ENCODE results near the gene SMAP2. TPM values are rescaled to one million over a fixed set of nuclear protein-coding genes. Genes with fewer than 3 reads are reported as not detected.

Gene SMAP2
- total RNA-seq, 2 donors from 2014 or later, result 26.0 to 44.8 TPM

- DNase-seq (ENCODE audit: low spot score), result no peak
- intact Hi-C loops (cut with DNase I), result no loop called here
Measured at GRCh38 chr1:40362699-40363098, 10.8 kb upstream of the SMAP2 start.

DNA sequence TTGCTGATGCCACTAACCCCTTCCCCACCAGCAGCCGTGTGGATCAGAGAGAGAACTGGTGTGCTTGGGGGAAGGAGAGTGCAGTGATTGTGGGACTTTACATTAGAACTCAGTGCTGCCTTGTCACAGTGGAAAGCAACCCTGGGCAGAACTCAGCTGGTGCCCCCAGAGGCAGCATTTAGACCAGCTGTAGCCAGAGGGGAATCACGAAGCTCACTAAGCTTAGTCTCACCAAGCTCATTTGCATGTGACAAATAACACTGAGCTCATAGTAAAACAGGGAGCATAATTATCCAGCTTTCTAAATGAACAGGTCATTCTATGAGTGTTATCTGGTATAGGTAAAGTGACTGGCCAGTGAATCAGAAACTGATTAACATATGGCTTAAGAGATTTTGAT, 9.8 kb upstream of the SMAP2 start:
- intact Hi-C loops (cut with DNase I), result no loop called here
- DNase-seq (ENCODE audit: low spot score), result no peak

GRCh38 chr1:40371707-40372258, 1.7 kb upstream of the SMAP2 start:
- DNase-seq (ENCODE audit: low spot score), result no peak
- intact Hi-C loops (cut with DNase I), result no loop called here

DNA sequence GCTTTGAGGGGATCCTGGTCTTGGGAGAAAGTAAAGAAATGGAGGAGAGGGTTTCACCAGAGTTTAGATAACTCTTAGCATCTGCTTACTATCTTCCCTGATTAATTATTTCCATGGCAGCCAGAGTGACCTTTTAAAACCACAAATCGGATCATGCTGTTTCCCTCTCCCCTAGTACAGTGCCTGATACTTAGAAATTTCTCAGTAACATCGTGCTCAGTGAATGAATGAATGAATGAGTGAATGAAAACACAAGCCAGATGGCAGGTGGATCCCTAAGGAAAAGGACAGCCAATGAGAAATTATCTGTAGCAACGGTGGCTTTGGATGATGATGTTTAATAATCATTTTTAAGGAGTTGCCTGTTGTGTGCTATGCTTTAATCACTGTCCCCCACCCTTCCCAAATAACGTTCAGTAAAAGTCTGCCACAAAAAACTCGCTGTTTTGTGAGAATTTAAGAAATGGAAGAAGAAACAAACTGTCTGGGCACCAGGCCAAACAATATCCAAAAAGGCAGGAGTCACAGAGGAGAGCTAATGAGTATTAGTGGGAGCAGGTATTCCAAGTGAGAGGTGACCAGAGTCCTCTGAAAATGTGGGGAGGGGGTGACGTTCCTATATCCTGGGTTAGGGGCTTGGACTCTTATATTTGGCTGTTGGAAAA, 737 bp upstream of the SMAP2 start:
- intact Hi-C loops (cut with DNase I), result no loop called here
- no peak for DNase-seq (ENCODE audit: low spot score)

DNA sequence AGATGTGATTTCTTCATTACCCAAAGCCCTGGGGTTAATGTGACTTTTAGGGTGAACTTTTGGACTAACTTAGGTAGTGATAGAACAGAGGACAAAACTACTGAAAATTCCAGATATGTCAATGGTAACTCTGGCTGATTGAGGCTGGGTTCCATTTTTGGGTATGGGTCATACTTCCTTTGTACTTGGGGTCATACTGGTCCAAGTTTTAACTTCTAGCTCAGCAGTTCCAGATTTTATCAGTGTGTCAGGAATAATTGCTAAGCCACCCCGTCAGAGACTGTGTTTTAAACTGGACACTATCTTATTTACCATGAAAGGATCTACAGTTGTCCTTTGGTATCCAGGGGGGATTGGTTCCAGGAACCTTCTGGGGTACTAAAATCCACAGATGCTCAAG, 4.0 kb downstream of the SMAP2 start:
- no peak for DNase-seq (ENCODE audit: low spot score)
- intact Hi-C loops (cut with DNase I), result no loop called here

DNA sequence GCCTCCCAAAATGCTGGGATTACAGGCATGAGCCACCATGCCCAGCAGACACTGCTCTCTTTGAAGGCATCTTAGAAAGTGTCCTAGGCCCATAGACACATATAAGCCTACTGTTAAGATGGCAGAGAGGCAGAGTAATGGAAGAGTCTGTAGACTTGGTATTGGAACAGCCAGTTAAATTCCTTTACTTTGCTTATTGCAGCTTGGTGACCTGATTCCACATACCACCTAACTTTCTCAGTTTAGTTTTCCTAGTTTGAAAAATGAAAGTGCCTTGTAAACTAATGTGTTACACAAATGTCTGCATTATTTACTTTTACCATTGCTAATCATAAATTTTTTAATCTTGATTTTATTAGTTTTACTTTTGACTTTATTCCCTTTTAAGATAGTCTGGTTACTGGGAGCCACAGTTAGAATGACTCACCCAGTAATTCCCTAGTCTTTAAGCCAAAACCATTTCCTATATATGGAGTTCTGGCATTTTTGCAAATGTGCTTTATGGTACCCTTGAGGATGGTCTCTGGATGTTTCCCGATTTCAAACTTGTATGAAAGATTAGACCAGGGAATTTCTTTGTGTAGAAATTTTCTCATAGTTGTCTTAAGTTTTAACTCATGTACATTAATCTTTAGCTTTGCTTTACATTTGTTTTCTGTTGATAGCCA, 6.4 kb downstream of the SMAP2 start:
- intact Hi-C loops (cut with DNase I), result no loop called here

GRCh38 chr1:40380817-40381216, 7.3 kb downstream of the SMAP2 start:
- intact Hi-C loops (cut with DNase I), result no loop called here
- no peak for DNase-seq (ENCODE audit: low spot score)

More for the DNA sequence above, 6.4 kb downstream of the SMAP2 start:
- no peak for DNase-seq (ENCODE audit: low spot score)

DNA sequence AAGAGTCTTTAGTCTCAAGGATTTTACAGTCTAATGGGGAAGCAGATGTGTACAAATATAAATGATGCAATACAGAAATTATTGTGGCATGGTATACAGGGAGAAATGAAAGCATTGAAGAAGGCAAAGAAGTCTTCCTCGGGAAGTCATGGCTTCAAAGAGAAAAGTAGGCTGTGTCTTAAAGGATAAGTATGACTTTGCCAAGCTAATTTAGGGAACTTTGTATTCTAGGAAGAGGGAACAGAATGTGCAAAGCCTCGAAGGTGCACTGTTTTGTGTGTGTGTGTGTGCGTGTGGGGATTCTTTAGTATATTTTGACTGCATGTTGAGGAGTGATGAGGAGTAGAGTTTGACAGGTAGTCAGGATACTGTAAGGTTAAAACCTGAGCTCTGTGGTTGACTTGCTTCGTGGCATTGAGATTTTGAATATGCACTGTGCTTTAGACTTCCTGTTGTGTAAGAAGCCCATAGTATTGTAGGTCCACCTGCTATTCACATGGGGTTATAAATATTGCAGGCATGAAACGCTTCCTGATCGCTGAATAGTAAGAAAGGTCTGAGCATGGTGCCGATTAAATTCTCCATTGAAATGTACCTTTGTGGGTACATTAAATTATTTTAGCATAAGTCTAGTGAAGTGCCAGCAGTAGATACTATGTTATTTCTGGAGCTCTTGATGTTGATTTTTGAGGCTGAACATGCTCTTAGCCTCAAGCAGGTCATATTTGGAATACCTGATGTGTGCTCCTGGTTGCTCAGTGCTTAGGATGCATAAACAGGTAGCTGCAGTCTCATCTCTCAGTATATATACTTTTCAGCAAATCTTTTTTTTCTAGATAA, 8.0 kb downstream of the SMAP2 start:
- intact Hi-C loops (cut with DNase I), result no loop called here
- no peak for DNase-seq (ENCODE audit: low spot score)

DNA sequence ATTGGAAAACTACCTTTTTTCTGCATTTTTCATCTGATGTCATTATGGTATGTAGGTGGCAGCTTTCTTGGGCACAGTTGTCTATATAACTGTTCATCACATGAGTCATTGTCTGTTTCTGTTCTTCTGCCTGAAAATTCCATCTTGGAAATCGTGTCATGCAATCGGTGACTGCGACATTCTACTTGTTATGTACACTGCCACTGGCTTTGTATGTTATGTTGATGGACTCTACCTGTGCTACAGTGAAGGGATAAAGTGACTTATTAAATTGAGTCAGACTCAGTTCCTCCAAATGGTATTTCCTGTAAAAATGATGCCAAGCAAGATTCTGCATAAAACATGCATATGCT, 8.6 kb downstream of the SMAP2 start:
- intact Hi-C loops (cut with DNase I), result no loop called here
- DNase-seq (ENCODE audit: low spot score), result no peak

GRCh38 chr1:40382601-40383000, 9.1 kb downstream of the SMAP2 start:
- DNase-seq (ENCODE audit: low spot score), result no peak
- intact Hi-C loops (cut with DNase I), result no loop called here

GRCh38 chr1:40383095-40383487, 9.6 kb downstream of the SMAP2 start:
- intact Hi-C loops (cut with DNase I), result no loop called here
- no peak for DNase-seq (ENCODE audit: low spot score)

GRCh38 chr1:40383488-40384412, 10.2 kb downstream of the SMAP2 start:
- intact Hi-C loops (cut with DNase I), result no loop called here
- DNase-seq (ENCODE audit: low spot score), result no peak

- intact Hi-C loops (cut with DNase I), result no loop called here
- no peak for DNase-seq (ENCODE audit: low spot score)
Measured at GRCh38 chr1:40384413-40384762, 10.9 kb downstream of the SMAP2 start.

DNA sequence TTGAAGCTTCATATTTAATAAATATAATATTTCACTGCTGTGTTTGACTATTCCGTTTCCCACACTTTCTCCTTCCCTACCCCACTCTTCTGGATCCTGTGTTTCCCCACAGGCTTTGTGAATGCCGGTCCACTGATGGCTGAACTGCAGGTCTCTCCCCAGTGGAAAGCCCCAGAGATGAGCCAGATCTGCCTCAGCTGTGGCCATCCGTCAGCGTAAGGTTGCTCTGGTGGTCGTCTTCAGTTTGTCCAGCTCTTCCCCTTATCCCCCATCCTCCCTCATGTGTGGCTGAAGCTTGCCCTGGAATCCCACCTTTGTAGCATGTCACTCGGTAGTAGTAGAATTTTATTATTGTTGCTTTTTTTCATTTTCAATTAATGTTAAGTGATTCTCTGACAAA, 11.4 kb downstream of the SMAP2 start:
- DNase-seq (ENCODE audit: low spot score), result no peak
- intact Hi-C loops (cut with DNase I), result no loop called here

- intact Hi-C loops (cut with DNase I), result no loop called here
Measured at GRCh38 chr1:40385437-40386358, 12.2 kb downstream of the SMAP2 start.

DNA sequence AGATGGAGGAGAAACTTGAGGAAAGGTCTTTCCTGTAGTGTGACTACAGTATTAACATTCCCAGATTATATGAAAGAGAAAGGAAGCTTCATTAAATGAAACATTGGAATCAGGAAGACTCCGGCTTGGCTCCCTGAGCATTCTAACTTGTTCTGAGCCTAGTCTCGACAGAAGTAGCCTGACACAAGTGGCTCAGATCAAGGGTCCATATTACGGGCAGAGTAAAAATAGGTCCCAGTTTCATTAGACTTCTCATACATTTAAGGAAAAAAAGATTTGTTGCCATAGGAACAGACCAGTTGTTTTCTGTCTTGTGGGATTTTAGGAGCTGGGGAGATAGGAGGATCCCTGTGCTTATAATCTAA, 12.8 kb downstream of the SMAP2 start:
- no peak for DNase-seq (ENCODE audit: low spot score)
- intact Hi-C loops (cut with DNase I), result no loop called here

More at GRCh38 chr1:40385437-40386358, 12.2 kb downstream of the SMAP2 start:
- no peak for DNase-seq (ENCODE audit: low spot score)

DNA sequence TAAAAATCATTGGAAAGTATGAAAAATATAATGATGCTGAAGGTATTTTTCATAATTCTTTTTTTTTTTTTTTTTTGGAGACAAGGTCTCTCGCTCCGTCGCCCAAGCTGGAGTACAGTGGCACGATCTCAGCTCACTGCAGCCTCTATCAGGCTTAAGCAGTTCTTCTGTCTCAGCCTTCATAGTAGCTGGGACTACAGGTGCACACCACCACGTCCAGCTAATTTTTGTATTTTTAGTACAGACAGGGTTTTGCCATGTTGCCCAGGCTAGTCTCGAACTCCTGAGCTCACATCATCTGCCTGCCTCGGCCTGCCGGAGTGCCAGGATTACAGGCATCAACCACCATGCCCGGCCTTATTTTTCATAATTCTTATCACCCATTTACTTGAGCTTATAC, 13.3 kb downstream of the SMAP2 start:
- intact Hi-C loops (cut with DNase I), result no loop called here
- DNase-seq (ENCODE audit: low spot score), result no peak

All from posterior vena cava (tissue), 2 donors.